HG03135 (cell line): ENCODE results near the gene KCNK10.

Experiments
- ATAC-seq: cut with Tn5 transposase; IDR thresholded peaks from one replicate; pipeline ENCODE4 v1.9.1; 2021; ENCODE audit warnings: mild to moderate bottlenecking, moderate library complexity; ENCODE audit not compliant: unreplicated experiment

The KCNK10 gene

DNA sequence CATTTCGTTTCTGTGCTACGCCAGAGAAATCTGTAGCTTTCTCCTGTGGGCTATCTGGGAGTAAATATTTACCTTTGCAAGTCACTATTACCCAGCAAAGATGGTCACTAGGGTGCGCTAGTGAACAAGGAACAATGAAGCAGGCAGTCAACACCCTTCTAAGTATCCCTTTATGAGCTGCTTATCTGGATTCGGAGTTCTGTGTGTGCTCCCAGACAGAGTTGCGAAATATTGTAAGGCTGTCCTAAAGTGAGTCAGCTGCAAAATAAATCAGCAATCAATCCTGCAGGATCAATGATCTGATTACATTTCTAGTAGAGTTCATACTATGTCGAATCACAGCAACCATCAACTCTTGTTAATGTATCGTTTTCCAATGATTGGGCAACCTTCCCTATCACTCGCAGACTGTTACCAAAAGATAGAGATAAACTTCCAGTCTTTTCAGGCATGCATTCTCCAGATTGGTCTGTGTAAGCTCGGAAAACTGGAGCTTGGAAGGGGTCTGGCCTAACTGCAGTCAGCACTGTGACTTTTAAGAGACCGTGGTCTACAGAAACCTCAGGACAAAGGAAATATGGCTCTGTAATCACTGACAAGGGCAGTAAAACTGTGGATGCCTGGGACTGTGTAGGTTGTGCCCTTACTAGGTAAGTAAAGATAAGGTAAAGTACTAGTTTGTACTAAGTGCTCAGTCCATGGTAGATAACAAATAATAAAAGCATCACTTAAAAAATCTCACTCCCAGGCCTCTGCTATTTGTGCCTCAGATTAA, 133.5 kb downstream of the KCNK10 start:
- peak; percentile 73 for ATAC-seq

DNA sequence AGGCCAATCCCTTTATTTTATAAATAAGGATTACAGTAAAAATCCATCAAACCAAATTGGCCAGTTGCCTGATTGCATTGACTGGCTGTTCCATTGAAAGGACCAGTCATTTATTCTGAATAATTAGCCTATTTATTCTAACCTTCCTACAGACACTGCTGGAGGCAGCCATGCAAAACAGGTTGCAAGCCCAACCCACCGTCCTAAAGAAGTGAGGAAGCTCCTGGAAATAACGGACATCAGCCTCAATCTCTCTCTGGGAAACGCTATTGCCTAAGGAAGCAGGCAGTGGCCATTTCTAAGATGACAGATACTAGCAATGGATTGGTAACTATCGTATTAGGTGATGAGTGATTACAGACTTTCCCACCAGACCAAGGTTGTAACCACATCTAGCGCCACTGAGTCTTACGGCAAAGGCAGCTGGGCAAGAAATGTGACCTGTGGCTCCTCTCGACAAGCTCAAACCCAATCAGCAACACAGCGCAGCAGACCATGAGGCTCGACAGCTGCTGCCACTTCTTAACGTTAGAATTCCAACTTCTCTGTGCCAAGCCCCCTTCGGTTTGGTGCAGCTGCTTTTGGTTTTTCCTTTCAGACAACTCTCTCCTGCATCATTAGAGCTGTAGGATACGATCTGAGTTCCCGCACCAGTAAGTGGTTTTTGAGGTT, 134.2 kb downstream of the KCNK10 start:
- ATAC-seq = peak; percentile 30

DNA sequence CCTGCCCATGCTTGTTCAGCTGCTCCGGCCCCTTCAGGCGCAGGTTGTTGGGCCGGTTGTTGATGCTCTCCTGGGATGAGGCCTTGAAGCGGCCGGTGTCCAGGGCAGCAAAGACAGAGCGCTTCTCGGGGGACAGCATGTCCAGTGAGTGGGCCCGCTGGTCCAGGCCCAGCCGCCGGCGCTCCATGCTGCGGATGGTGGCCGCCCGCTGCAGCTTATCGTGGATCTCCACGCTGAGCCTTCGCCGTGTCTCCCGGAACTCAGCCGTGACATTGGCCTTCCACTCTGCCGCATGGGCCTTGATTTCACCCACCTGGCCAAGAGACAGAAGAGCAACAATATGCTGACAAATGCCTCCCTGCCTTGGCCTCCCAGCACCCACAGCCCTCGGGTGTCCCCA, 137.2 kb downstream of the KCNK10 start:
- no peak for ATAC-seq

DNA sequence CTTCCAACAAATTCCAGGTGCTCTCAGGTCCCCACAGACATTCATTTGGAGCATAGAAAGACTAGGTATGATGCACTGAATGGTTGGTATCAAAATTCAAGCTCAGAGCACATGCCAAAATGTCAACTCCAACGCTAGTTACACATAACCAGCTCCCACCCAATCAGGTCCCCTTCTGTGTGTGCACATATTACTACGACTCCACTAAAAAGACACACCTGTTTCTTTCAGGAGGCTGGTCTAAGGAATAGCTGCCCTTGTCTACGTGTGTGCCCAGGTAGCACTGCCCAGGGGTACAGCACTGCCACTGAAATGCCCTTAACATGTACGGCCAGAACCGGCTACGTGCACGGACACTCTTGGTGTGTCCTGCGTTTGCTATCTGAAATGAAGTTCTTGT, 138.1 kb downstream of the KCNK10 start:
- no peak for ATAC-seq

DNA sequence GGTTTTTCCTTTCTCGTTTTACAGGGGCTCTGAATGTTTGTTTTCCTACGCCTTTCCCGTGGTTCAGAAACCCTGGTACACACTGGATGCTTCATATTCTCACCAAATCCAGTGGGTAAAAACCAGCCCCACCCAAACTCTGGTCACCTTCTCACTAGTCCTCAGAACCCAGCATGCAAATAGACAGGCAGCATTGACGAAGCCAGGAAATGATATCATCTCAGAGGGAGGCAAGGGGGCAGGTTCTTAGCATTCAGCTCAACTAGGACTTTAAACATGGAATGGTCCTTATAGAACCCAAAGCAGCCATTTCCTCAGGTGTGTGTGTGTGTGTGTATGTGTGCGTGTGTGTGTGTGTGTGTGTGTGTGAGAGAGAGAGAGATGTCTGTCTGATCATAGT, 142.0 kb downstream of the KCNK10 start:
- ATAC-seq = no peak

DNA sequence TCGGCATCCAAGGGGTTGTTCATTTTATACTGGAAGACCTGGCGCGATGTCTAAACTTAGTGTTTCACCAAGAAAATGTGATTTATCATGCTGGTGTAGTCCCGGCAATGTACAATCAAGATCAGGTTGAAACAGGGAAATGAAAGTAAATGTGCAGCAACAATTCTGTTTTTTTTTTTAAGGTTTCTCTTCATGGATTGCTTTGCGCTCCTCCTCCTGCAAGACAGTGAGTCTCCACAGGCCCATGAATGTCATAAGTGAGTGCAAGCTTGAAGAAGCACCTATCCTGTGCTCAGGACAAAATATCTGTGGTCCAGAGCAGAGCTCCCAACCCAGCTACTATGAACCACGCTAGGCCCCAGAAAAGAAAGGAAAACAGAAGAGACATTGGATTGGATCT, 143.4 kb downstream of the KCNK10 start:
- no peak for ATAC-seq

DNA sequence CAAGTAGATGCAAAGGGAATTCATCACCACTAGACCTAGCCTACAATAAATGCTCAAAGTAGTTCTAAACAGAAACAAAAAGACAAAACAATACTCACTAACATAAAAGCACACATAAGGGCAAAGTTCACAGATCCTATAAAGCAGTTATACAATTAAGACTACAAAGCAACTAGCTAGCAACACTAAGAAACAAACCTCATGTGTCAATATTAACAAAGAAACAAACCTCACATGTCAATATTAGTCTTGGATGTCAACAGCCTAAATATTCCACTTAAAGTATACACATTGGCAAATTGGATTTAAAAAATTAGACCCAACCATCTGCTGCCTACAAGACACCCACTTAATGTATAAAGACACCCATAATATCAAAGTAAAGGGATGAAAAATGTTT, 152.7 kb downstream of the KCNK10 start:
- no peak for ATAC-seq

DNA sequence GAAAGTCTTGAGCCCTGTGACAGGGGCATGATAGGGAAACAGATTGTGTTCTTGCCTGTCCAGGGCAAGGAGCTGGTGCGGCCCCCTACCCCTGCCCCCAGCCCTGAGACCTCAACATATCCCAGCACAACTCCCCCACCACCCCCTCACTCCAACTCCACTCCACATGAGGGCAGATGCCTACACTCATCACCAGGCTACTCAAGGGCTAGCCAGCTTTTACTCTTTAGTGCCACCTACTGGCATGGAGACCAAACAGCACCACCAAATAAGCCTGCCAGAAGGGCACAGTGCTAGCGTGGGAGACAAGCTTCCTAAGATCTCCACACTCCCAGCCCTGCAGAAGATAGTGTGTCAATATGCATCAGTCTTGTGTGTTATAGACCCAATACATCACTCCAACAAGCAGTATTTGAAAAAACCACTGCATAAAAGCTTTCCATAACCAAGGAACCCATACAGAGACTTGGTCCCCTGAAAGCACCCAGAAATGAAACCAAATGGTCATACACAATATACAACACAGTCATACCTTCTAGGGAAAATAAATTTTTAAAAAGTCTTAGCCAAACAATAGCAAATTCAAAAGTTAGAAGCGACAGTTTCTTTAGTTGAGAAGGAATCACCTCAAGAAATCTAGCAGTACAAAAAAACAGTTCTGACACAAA, 154.4 kb downstream of the KCNK10 start:
- peak; percentile 94 for ATAC-seq

DNA sequence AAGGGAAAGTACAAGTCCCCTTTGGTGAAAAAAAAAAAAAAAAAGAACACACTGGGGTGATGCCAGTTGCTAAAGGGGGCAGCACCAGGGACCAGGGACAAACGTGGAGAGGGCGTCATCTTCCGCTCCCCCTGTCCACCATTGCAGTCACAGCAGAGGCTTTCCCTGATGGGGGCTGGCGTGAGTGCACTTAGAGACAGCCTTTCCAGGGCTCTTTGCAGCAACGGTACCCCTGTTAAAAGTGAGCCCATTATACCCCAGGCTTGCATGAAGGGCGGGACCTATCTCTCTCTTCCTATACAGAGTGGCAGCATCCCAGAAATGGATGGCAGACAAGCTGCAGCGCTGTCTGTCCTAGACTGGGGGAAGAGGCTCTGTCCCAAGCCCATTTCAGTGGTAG, 155.0 kb downstream of the KCNK10 start:
- ATAC-seq = no peak

DNA sequence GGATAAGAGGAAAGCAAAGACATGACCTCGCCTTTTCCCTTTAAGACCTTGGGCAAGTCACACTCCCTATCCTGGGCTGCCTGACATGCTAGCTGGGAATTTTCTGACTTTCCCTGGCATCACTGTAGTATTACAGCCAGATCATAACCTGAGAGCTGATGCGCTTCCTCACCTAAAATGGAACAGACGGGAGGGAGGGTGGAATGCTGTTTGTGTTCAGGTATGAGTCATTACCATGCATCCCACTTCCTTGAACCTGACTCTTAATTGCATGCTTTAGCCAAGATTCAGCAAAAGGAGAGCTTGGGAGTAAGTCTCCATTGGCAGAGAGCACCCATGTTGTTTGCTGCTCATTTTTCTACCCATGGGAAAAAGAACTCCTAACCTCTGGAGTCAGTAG, 156.5 kb downstream of the KCNK10 start:
- no peak for ATAC-seq

DNA sequence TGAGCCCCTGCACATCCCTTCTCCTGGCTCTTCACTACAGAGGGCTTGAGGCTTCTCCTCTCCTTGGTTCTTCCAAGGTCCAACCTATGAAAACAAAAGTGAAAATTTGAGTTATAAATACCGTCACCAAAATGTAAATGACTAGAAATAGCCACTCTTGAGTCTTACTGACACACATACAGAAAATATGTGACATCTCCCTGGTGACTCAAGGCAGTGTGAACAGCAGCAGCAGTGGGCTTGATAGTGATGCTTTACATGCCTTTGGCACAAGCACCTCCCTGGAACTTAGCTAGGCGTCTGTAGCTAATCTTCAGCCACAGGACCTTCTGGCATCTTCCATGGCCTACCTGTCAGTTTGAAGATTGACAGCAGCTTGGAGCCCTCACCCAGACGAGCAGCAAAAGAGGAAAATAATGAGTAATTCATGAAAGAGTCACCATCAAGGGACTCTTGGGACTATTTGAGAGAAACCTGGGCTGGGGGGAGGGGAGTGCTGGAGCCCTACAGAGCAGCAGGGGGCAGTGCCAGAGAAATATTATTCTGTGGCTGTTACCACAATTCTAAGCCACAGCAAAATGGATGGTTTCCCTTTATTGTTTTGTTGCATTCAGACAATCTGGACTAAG, 158.0 kb downstream of the KCNK10 start:
- no peak for ATAC-seq

DNA sequence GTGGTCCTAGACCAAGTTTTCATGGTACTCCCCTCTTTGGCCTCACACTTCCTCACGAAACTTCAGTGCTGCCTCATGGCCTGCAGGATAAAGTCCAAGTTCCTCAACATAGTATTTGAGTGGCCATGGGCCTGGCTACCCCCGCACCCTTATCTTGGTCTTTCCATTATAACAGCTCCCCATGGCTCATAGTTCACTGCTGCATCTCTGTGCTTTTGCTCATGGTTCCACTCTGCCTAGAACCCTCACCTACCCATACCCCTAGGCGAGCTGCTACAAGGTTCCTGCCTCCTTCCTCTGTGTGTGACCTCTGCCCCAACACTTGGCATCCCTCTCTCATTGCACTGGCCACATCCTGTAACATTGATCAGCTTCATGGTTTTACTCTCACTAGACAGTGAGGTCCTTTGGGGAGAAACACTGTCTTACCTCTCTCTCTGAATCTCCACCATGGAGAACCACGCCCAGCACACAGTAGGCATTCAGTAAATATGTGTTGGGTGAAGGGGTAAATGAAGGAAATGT, 159.3 kb downstream of the KCNK10 start:
- no peak for ATAC-seq

DNA sequence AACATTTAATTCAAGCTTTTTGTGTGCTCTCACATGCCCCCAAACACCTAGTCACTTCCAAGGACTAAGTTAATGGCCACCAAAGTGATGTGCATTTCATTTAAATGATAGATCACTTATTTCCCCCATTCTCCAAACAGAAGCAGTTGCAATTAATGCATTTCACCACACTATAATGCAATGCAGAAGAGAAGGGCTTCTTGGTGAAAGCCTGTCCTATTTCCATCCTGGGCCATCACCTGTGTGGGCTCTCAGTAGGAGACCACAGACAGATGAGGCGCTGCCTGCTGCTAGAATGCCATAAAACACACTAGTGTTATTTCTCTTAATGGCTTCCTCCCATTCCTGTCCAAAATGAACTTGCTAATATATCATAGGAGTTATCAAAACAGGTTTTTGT, 166.9 kb downstream of the KCNK10 start:
- ATAC-seq = no peak

DNA sequence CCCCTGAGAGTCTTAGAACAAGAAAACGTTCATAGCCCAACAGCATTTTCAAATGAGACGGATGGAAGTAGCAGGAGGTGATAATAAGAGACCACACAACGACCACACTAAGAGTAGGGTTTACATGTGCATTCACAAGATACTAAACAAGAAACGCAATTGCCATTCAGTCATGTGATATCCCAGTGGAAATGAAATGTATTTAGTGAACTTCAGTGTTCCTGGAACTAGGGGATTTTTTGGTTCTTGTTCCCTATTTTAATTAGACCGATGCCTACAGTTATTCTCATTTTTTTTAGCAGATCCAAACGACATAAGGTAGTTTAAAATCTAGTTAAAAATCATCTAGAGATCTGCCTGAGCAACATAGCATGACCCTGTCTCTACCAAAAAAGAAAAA, 168.1 kb downstream of the KCNK10 start:
- no peak for ATAC-seq

DNA sequence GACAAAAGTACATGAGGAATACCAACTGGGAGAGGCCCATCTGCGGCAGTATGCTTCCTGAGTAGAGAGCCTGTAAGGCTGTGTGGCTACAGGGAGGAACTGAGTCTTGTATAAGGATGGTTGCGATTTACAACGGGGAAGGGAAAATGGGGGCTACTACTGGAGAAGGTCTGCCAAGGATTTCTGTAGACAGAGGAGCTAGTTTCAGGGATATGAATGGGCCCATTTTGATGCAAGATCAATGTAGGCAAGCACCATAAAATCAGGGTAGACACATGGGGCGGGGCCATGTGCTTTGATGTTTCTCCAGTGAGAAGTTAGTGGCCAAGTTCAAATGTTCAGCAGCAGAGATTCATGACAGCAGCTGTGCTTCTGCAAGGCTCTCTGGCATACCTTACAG, 168.7 kb downstream of the KCNK10 start:
- ATAC-seq = no peak

DNA sequence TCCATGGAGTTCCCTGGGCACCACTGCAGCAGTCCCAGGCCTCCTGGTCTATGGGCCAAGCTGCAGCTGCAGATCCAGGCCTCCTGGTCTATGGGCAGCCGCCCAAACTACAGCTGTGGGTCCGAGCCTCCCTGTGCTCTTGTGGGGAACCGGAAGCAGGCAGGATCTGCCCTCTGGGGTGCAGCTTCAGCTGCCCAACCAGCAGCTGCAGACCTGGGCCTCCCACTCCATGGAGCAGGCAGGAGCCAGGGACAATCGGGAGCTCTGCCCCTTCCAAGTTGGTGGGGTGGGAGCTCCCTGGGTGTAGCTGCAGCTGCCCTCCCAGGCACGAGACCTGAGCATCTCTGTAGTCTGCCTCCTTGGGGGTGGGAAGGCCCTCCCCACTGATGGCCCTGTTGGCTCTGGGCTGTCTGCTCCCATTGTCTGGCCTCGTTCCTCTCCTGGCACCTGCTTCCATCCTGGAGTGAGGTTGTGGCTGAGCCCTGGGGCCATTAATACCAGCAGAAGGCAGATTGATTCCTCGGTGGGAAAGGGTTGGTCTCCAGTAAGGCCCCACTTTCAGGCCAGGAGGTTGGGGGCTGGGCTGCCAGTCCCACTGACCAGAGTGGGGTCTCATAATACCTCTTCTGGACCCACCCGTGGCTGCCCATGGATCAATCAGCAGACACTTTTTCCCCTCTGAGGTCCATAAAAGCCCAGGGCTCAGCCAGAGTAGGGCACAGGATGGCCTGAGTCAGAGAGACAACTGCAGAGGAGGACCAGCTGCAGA, 176.0 kb downstream of the KCNK10 start:
- ATAC-seq = no peak

DNA sequence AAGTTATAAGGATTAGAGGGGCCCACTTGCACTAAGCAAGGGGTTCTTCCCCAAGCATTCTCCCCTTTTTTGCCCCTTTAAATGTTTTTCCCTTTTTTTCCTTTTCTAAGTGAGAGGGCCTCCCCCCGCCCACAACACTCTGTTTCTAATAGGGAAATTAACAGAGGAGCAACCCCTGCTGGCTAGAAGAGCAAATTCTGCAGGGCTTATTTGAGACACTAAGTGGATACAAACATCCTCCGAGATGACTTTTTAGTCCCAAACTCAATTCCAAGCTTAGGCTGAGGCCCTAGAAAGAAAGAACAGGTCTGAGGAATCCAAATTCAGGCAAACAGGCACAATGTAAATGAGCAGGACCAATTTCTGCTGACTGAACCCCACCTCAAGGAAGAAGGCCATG, 179.3 kb downstream of the KCNK10 start:
- ATAC-seq = no peak

DNA sequence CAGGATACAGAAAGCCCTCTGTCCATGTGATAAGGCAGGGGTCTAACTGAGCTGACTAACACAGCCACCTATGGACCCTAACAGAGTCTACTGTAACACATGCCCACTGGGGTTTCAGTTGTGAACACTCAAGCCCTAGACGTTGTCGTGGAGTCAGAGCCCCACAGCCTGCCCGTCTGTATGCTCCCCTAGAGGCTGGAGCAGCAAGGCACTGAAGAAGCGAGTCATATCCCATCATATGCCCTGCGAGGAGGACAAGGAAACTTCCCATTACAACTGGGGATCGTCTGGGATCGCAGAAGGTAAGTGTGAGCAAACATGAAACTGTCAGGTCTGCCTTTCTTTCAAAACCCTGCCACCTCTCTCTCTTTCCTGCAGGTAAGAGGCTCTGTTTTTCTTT, 180.1 kb downstream of the KCNK10 start:
- ATAC-seq = no peak

DNA sequence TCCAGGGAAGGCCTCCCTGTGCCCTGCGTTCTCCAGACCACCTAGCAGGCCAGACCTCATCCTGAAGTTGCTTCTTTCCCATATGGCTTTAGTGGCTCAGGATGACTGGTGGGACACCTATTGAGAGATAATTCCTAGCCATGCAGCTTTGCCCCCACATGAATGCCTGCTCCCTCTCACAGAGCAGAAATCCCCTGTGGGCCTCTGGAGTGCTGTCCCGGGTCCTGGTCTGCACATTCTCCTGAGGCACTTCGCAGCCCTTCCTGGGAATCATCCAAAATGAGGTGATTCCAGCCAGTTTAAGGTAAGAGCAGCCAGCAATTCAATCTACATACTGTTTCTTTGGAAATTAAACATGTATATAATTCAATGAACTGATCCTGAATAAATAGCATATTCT, 182.2 kb downstream of the KCNK10 start:
- no peak for ATAC-seq

DNA sequence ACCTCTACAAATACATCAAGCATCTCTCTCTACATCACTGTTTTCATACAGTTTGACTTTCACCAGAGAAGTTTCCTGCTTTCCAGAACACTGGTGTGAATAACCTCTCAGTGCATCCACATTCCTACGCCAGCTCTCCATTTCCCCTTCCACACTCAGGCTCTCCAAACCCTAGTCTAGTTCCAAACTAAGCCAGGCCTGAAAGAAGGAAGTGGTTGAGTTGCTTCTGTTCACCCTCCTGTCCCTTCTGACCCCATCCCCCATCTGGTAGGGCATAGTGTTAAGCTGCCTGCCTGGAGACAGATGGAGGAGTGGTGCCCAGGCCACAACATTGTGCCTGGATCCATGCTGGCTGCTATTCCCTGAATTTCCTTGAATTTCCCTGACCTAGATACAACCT, 185.7 kb downstream of the KCNK10 start:
- no peak for ATAC-seq
